HG02642 (cell line): ENCODE data around the gene PLEKHA1.

Experiments used
- ATAC-seq: cut with Tn5 transposase; IDR thresholded peaks from one replicate; pipeline ENCODE4 v1.9.1; 2021; ENCODE audit warnings: mild to moderate bottlenecking; ENCODE audit not compliant: unreplicated experiment, poor library complexity

PLEKHA1 gene

GRCh38 chr10:122474131-122474818 is 99.8 kb downstream of the PLEKHA1 start:
- no peak for ATAC-seq

- ATAC-seq: no peak
Measured at GRCh38 chr10:122475100-122475499, 100.6 kb downstream of the PLEKHA1 start.

- no peak for ATAC-seq
Measured at GRCh38 chr10:122475591-122476332, 101.3 kb downstream of the PLEKHA1 start.

GRCh38 chr10:122476333-122476695 is 101.8 kb downstream of the PLEKHA1 start:
- ATAC-seq: no peak

GRCh38 chr10:122477436-122477835 is 102.9 kb downstream of the PLEKHA1 start:
- ATAC-seq: no peak

GRCh38 chr10:122478971-122479370 is 104.5 kb downstream of the PLEKHA1 start:
- no peak for ATAC-seq

GRCh38 chr10:122480146-122480833 is 105.8 kb downstream of the PLEKHA1 start:
- no peak for ATAC-seq

- ATAC-seq: no peak
Measured at GRCh38 chr10:122481296-122482056, 107.0 kb downstream of the PLEKHA1 start.
